Activated T-cell treated with anti-CD3 and anti-CD28 coated beads, Interleukin-2, amount 50 U/mL, for 1 hour (primary cell): ENCODE results near the gene TET1.
"Not testable (repeated sequence)": the region's sequence is repeated elsewhere in the genome, so short reads cannot be mapped to it uniquely, and the experiment has no call there.

Experiments used
- DNase-seq: peaks from one replicate; pipeline ENCODE4 v3.0.0-alpha.2; 2020

Gene TET1

GRCh38 chr10:68720793-68721672, 160.9 kb downstream of the TET1 start, which contains the start of gene CCAR1:
TSS of gene CCAR1 (plus strand) at chr10:68721239. CDS start at chr10:68722505, 1,266 bp downstream.
- DNase-seq: peak; percentile 94

DNA sequence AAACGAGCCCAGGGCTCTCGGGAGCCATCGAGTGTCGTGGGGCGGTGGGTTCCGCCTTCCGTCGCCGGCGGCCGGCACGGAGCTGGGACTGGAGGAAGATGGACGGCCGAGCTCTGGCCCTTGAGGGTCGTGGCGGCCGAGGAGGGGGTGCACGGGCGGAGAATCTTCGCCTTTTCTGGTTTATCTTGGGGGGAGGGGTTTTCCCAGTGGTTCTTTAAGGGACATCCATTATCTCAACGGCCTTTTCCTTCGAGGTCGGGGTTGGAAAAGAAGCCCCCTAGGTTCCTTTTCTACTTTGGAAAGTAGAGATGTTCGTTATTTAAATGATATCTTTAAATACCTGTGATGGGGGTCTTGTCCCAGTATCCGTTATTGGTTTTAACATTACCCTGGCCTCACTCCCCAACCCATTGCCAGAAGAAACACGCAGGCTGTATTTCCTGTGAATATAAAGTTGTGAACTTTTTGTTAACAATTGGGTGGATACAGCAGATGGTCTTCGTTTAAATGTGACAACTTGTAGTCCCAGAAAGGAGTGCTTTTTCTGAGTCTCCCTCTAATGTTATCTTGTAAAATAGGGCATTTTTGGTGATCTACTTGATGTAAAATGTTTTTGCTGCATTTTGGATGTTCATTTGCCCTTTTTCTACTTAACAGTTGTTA, 161.7 kb downstream of the TET1 start:
- DNase-seq: no peak

- no peak for DNase-seq
Observed at GRCh38 chr10:68725016-68725415, 164.9 kb downstream of the TET1 start.

- no peak for DNase-seq
Observed at GRCh38 chr10:68727146-68727545, 167.0 kb downstream of the TET1 start.

DNA sequence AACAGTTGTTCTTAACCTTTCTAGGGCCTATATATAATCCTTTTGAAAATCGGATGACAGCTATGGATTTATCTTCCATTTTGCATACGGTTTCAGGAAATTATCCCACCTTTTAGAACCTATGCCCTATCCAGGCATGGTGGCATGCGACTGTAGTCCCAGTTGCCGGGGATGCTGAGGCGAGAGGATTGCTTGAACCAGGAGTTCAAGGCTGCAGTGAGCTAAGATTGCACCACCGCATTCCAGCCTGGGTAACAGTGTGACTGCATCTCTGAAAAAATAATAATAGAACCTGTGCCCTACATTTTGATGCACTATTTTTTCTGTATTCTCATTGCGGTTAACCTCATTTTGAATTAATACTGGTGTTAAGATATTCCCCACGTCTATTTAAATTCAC, 172.5 kb downstream of the TET1 start:
- DNase-seq: no peak

DNA sequence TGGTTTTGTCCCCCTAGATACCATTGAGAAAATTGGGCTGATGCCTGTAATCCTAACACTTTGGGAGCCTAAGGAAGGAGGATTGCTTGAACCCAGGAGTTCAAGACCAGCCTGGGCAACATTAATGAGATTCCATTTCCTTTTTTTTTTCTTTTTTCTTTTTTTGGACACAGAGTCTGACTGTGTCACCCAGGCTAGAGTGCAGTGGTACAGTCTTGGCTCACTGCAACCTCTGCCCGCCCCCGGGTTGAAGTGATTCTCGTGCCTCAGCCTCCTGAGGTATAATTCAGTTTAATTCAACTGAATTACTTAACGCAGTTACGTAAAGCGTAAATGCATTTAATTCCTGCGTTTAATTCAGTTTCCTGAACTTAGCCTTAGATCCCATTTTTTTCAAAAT, 174.2 kb downstream of the TET1 start:
- DNase-seq: no peak

DNA sequence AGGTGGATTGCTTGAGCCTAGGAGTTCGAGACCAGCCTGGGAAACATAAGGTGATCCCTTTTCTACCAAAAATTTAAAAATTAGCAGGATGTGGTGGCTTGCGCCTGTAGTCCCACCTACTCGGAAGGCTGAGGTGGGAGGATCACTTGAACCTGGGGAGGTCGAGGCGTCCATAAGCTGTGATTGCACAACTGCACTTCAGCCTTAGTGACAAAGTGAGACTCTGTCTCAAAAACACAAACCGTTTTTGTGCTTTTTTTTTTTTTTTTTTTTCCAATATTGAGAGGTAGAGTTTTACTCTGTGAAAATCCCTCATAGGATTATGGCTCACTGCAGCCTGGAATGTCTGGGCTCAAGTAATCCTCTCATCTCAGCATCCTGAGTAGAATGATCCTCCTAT, 175.0 kb downstream of the TET1 start:
- DNase-seq: no peak

GRCh38 chr10:68735739-68736138, 175.6 kb downstream of the TET1 start:
- not testable (repeated sequence) for DNase-seq

DNA sequence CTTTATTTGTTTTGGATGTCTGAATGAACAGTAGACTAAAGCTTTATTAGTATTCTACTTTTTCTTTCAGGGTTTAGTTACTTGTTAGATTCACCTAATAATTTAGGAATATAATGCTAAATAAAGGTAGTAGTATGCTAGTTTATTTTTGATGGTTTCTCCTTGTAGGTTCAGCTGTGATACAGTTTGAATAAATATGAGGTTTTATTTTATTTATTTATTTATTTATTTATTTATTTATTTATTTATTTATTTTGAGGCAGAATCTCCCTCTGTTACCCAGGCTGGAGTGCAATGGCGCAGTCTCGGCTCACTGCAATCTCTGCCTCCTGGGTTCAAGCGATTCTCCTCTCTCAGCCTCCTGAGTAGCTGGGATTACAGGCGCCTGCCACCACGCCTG, 180.5 kb downstream of the TET1 start:
- DNase-seq: not testable (repeated sequence)

DNA sequence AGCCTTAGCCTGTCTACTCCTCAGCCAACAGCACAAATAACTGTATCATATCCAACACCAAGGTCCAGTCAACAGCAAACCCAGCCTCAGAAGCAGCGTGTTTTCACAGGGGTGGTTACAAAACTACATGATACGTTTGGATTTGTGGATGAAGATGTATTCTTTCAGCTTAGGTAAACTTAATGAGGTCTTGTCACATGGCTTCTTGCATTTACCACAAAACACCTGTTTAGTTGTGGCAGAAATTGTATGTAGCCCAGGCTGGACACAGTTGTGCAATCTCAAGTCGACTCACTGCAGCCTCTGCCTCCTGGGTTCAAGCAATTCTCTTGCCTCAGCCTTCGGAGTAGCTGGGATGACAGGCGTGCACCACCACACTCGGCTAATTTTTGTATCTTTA, 182.3 kb downstream of the TET1 start:
- no peak for DNase-seq
